Epithelial cell of esophagus (primary cell): ENCODE results near the gene TBC1D14.

ENCODE experiments used
- DNase-seq: peaks from one replicate; pipeline ENCODE4 v3.0.0; 2010; ENCODE audit warnings: low read depth
- H3K4me3 ChIP-seq: 2 replicates; pipeline ENCODE4 v1.5.1; 2011; ENCODE audit warnings: mild to moderate bottlenecking, low read length, control low read depth
- TF ChIP-seq, protein P1 (sequence below): IDR thresholded peaks from 2 replicates; pipeline ENCODE4 v1.5.1; 2011; ENCODE audit warnings: low read depth, mild to moderate bottlenecking, low read length, control low read depth, inconsistent platforms; ENCODE audit not compliant: insufficient read depth; ENCODE audit errors: missing control alignments

TBC1D14 gene

DNA sequence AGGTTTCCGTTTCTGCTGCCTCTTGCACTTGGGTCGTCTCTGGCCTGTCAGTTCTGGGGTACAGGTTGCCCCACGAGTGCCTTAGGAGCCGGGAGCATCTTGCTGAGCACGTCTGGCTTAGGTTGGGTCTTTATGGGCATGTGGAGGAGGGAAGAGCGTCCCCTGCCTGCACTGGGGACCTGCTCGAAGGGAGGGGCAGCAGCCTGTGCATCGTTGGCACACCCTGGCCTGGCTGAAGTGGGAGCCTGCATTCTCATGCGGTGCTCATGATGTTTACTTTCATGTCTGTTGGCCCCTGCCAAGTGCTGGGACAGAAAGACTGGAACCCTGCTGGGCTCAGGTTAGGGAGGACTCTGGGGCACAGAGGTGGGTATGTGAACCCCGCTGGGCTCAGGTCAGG is 109.7 kb downstream of the TBC1D14 start:
- TF ChIP-seq, protein P1, sequence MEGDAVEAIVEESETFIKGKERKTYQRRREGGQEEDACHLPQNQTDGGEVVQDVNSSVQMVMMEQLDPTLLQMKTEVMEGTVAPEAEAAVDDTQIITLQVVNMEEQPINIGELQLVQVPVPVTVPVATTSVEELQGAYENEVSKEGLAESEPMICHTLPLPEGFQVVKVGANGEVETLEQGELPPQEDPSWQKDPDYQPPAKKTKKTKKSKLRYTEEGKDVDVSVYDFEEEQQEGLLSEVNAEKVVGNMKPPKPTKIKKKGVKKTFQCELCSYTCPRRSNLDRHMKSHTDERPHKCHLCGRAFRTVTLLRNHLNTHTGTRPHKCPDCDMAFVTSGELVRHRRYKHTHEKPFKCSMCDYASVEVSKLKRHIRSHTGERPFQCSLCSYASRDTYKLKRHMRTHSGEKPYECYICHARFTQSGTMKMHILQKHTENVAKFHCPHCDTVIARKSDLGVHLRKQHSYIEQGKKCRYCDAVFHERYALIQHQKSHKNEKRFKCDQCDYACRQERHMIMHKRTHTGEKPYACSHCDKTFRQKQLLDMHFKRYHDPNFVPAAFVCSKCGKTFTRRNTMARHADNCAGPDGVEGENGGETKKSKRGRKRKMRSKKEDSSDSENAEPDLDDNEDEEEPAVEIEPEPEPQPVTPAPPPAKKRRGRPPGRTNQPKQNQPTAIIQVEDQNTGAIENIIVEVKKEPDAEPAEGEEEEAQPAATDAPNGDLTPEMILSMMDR = no peak
- H3K4me3 ChIP-seq = no peak overlapping the region
- DNase-seq = no peak

DNA sequence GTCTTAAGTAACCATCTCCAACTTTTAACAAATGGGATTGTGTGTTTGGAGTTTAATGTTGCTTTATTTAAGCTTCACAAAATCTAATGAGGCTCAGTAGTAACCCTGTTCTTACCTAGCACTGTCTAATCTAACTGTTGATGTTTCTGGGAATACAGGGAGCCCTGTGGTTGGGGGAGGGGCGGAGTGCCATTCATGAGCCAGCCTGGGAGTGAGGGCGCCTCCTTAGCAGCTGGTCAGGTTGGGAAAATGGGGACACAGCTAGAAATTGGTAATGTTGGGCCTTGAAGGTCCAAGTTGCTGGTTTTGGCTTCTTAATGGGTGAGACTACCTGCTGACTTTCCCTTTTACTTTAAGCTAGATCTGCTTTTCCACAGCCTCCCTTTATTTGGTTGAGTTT is 110.7 kb downstream of the TBC1D14 start:
- no peak for DNase-seq
- H3K4me3 ChIP-seq = no peak overlapping the region
- TF ChIP-seq, protein P1 = no peak

DNA sequence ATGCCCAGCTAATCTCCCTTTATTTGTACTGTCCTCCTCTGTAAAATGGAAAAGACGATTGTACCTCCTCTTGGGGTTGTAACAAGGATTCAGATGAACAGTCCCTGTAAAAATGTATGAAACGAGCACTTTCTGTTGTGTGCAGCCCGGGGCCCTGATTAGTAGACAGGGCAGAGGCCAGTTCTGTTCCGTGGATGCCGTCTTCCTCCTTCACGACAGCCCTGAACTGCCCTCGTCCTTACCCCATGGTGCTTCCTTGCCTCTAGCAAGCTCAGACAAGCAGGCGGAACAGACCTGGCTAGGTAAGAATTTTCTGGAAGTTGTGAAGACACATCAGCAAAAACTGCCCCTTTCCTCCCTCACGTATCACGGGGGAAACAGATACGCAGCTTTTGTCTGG is 111.2 kb downstream of the TBC1D14 start:
- DNase-seq = no peak
- no peak overlapping the region for H3K4me3 ChIP-seq
- TF ChIP-seq, protein P1 = no peak

DNA sequence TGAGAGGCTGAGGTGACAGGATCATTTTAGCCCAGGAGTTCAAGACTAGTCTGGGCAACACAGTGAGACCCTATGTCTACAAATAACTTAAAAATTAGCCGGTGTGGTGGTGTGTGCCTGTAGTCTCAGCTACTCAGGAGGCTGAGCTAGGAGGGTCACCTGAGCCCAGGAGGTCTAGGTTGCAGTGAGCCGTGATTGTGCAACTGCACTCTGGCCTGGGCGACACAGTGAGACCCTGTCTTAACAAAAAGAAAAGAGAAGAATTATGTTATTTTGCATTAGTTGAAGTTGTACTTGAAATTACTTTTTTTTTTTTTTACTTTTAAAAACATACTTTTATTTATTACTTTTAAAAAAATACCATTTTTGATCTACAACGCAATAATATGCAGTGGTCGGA is 111.7 kb downstream of the TBC1D14 start:
- no peak overlapping the region for H3K4me3 ChIP-seq
- DNase-seq = no peak
- TF ChIP-seq, protein P1 = no peak

GRCh38 chr4:7021930-7022664 is 112.5 kb downstream of the TBC1D14 start:
- no peak overlapping the region for H3K4me3 ChIP-seq
- TF ChIP-seq, protein P1 = no peak
- peak; percentile 79 for DNase-seq

DNA sequence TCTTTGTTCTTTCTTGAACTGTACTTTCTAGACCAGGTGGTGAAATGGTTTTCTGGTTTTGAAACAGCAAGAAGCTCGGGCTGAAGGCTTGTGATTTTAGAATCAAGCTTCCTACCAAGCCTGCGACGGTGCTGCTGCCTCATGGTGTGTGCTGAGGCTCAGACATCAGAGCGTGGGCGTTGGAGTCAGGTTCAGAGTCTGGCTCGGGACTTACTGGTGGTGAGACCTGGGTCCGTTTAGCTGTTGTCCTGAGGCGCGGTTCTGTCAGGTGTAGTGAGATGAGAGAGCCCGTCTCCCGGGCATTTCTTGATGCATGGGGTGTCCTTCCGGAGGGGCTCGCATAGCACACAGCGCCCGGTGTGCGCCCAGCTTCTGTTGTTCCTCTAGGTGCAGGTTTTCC is 113.9 kb downstream of the TBC1D14 start:
- TF ChIP-seq, protein P1 = no peak
- no peak overlapping the region for H3K4me3 ChIP-seq
- no peak for DNase-seq

- DNase-seq = no peak
- no peak overlapping the region for H3K4me3 ChIP-seq
- TF ChIP-seq, protein P1 = no peak
Observed at GRCh38 chr4:7023901-7024300, 114.3 kb downstream of the TBC1D14 start.
